Liver (tissue), 3 donors: ENCODE measurements around the gene C9orf85.

Experiments
- CTCF ChIP-seq: fragments of 150-350 bp; IDR thresholded peaks from 2 replicates; pipeline ENCODE4 v1.5.1; 2017; ENCODE audit warnings: improper control_type of control experiment, low read depth, low read length; ENCODE audit not compliant: missing input control
- HNF4G ChIP-seq: IDR thresholded peaks from 2 replicates; pipeline ENCODE4 v1.6.1; 2016; ENCODE audit warnings: antibody characterized with exemption
- JUND ChIP-seq, 2 donors: IDR thresholded peaks; 2 replicates each; pipeline ENCODE4 v1.6.1; 2016; ENCODE audit warnings: antibody characterized with exemption in 2 of 2
- MAX ChIP-seq: IDR thresholded peaks from 2 replicates; pipeline ENCODE4 v1.6.1; 2016; ENCODE audit warnings: antibody characterized with exemption
- NR2F2 ChIP-seq: IDR thresholded peaks from 2 replicates; pipeline ENCODE4 v1.6.1; 2016; ENCODE audit warnings: antibody characterized with exemption
- RAD21 ChIP-seq, 2 donors: IDR thresholded peaks; 2 replicates each; pipeline ENCODE4 v1.6.1; 2016; ENCODE audit warnings: antibody characterized with exemption in 2 of 2, mild to moderate bottlenecking in 2 of 2
- RXRA ChIP-seq, 2 donors: IDR thresholded peaks; 2 replicates each; pipeline ENCODE4 v1.6.1; 2017 to 2018; ENCODE audit warnings: antibody characterized with exemption in 2 of 2, mild to moderate bottlenecking in 1 of 2
- SP1 ChIP-seq: IDR thresholded peaks from 2 replicates; pipeline ENCODE4 v1.6.1; 2018; ENCODE audit warnings: antibody characterized with exemption, mild to moderate bottlenecking
- YY1 ChIP-seq: IDR thresholded peaks from 2 replicates; pipeline ENCODE4 v1.6.1; 2016; ENCODE audit warnings: antibody characterized with exemption, mild to moderate bottlenecking
- TF ChIP-seq, protein P1 (sequence below): IDR thresholded peaks from 2 replicates; pipeline ENCODE4 v1.6.1; 2016; ENCODE audit warnings: antibody characterized with exemption, mild to moderate bottlenecking
- TF ChIP-seq, protein P2 (sequence below): IDR thresholded peaks from 2 replicates; pipeline ENCODE4 v1.6.1; 2016; ENCODE audit warnings: antibody characterized with exemption
- donor health status: healthy.
- donor health status: healthy.

DNA sequence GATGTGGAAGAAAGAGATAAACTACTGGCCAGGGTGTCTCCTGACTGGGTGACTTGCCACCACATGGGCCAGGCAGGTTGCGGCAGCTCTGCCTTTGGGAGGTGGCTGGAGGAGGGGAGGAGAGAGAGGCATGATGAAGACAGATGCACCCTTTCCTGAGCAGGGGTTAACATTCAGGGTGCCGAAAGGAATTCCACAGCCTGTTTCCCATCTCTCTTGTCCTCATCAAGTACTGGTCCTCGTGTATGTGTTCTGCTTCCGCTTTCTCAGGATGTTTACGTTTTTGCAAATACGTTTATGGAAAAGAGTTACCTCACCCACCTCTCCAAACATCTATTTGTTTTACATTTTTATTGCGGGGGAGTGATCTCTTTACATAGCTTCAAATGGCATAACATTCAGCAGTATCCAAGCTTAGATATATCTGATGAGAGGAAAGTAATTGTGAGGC, 73.4 kb downstream of the C9orf85 start:
- TF ChIP-seq CTCF (no peak), YY1 (no peak), HNF4G (no peak), NR2F2 (no peak), MAX (no peak), RXRA (IDR thresholded peaks at IDR 0.05) (no peak), RAD21 (IDR thresholded peaks at IDR 0.05) (no peak), SP1 (no peak), JUND (IDR thresholded peaks at IDR 0.05) (no peak)
- TF ChIP-seq, protein P1, sequence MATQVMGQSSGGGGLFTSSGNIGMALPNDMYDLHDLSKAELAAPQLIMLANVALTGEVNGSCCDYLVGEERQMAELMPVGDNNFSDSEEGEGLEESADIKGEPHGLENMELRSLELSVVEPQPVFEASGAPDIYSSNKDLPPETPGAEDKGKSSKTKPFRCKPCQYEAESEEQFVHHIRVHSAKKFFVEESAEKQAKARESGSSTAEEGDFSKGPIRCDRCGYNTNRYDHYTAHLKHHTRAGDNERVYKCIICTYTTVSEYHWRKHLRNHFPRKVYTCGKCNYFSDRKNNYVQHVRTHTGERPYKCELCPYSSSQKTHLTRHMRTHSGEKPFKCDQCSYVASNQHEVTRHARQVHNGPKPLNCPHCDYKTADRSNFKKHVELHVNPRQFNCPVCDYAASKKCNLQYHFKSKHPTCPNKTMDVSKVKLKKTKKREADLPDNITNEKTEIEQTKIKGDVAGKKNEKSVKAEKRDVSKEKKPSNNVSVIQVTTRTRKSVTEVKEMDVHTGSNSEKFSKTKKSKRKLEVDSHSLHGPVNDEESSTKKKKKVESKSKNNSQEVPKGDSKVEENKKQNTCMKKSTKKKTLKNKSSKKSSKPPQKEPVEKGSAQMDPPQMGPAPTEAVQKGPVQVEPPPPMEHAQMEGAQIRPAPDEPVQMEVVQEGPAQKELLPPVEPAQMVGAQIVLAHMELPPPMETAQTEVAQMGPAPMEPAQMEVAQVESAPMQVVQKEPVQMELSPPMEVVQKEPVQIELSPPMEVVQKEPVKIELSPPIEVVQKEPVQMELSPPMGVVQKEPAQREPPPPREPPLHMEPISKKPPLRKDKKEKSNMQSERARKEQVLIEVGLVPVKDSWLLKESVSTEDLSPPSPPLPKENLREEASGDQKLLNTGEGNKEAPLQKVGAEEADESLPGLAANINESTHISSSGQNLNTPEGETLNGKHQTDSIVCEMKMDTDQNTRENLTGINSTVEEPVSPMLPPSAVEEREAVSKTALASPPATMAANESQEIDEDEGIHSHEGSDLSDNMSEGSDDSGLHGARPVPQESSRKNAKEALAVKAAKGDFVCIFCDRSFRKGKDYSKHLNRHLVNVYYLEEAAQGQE: no peak
- TF ChIP-seq, protein P2, sequence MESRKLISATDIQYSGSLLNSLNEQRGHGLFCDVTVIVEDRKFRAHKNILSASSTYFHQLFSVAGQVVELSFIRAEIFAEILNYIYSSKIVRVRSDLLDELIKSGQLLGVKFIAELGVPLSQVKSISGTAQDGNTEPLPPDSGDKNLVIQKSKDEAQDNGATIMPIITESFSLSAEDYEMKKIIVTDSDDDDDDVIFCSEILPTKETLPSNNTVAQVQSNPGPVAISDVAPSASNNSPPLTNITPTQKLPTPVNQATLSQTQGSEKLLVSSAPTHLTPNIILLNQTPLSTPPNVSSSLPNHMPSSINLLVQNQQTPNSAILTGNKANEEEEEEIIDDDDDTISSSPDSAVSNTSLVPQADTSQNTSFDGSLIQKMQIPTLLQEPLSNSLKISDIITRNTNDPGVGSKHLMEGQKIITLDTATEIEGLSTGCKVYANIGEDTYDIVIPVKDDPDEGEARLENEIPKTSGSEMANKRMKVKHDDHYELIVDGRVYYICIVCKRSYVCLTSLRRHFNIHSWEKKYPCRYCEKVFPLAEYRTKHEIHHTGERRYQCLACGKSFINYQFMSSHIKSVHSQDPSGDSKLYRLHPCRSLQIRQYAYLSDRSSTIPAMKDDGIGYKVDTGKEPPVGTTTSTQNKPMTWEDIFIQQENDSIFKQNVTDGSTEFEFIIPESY: no peak
